HCT116 (cell line): Measurements from ENCODE around the gene HMCN2. TPM values are rescaled to one million over a fixed set of nuclear protein-coding genes. Genes with fewer than 3 reads are reported as not detected.

ENCODE experiments used
- ATAC-seq: fragments of 200-7000 bp; cut with Tn5 transposase; 2 replicates; pipeline ENCODE4 v1.9.1; 2020; ENCODE audit warnings: mild to moderate bottlenecking, moderate library complexity
- BruUV-seq: library from RNA; stranded (reverse); fragments of 400-500 nt; replicated peaks from 2 replicates; lab custom pipeline; 2021; lab: Mats Ljungman, UMichigan
- CTCF ChIA-PET: fragments of 300-600 bp; sonication (Branson Sonifier 250); formaldehyde crosslinking; loops from one replicate; lab custom pipeline; 2021; ENCODE audit warnings: antibody characterized with exemption; lab: Charles Lee
- POLR2A ChIA-PET: fragments of 300-600, 350-600 bp; sonication (Branson Sonifier 250); formaldehyde crosslinking; loops from one replicate; lab custom pipeline; 2021; ENCODE audit warnings: antibody characterized with exemption; lab: Charles Lee
- RAD21 ChIA-PET, 2 experiments: fragments of 300-600 bp; sonication (Branson Sonifier 250); formaldehyde crosslinking; loops; one replicate each; lab custom pipeline; 2023; ENCODE audit warnings: low total read pairs in 2 of 2; ENCODE audit not compliant: uncharacterized antibody in 2 of 2, unreplicated experiment in 2 of 2, low non-redundant PET in 1 of 2; lab: Charles Lee
- DNase-seq: peaks from one replicate; pipeline ENCODE4 v3.0.0-alpha.2; 2010; ENCODE audit warnings: low read depth, low spot score
- H2AFZ ChIP-seq: fragments of 200-600 bp; shearing (Covaris generic), sonication (generic); 2 replicates; pipeline ENCODE4 v1.6.1; 2017; ENCODE audit warnings: low read depth, mixed run types, mixed read lengths, antibody characterized with exemption, low read length; ENCODE audit not compliant: poor library complexity, severe bottlenecking
- H3K27ac ChIP-seq: 2 replicates; pipeline ENCODE4 v1.5.1; 2012; ENCODE audit warnings: low read depth, low read length
- H3K27me3 ChIP-seq: fragments of 200-600 bp; sonication (generic); 2 replicates; pipeline ENCODE4 v1.6.1; 2016; ENCODE audit warnings: mixed run types, low read length, mixed read lengths; ENCODE audit not compliant: insufficient read depth
- H3K36me3 ChIP-seq, 2 experiments: fragments of 200-500 bp in 1 of 2; fragments of 200-600 bp in 1 of 2; sonication (Bioruptor generic) in 1 of 2; sonication (generic) in 1 of 2; 2 replicates each; pipeline versions ENCODE4 v1.5.1 to v1.6.1; 2014 to 2016; ENCODE audit warnings: low read length in 2 of 2, inconsistent platforms in 1 of 2, mixed read lengths in 1 of 2, mixed run types in 1 of 2; ENCODE audit not compliant: insufficient read depth in 2 of 2, control insufficient read depth in 1 of 2
- H3K4me1 ChIP-seq, 2 experiments: fragments of 200-600 bp in 1 of 2; sonication (generic) in 1 of 2; 2 replicates each; pipeline versions ENCODE4 v1.5.1 to v1.6.1; 2012 to 2017; ENCODE audit warnings: low read length in 2 of 2, inconsistent platforms in 1 of 2, mild to moderate bottlenecking in 1 of 2, mixed read lengths in 1 of 2, mixed run types in 1 of 2, moderate library complexity in 1 of 2; ENCODE audit not compliant: insufficient read depth in 2 of 2, control insufficient read depth in 1 of 2
- H3K4me2 ChIP-seq: fragments of 200-600 bp; sonication (generic); 2 replicates; pipeline ENCODE4 v1.6.1; 2017; ENCODE audit warnings: mixed run types, low read length, mixed read lengths
- H3K4me3 ChIP-seq, 2 experiments: fragments of 200-600 bp in 1 of 2; sonication (generic) in 1 of 2; replicated peaks in 1 of 2; 2 replicates each; pipeline ENCODE4 v1.5.1; 2011 to 2016; ENCODE audit warnings: low read length in 2 of 2, control low read depth in 1 of 2, low read depth in 1 of 2, mild to moderate bottlenecking in 1 of 2, mixed read lengths in 1 of 2, mixed run types in 1 of 2
- H3K79me2 ChIP-seq: fragments of 200-600 bp; sonication (generic); 2 replicates; pipeline ENCODE4 v1.6.1; 2017; ENCODE audit warnings: mild to moderate bottlenecking, mixed run types, low read length, moderate library complexity, mixed read lengths; ENCODE audit not compliant: insufficient read depth
- H3K9ac ChIP-seq: fragments of 200-600 bp; sonication (generic); 2 replicates; pipeline ENCODE4 v1.6.1; 2016; ENCODE audit warnings: low read length, mixed read lengths
- H3K9me2 ChIP-seq: fragments of 200-600 bp; sonication (generic), shearing (Covaris generic); 2 replicates; pipeline ENCODE4 v1.6.1; 2017; ENCODE audit warnings: mixed run types, mild to moderate bottlenecking, moderate library complexity; ENCODE audit not compliant: insufficient read depth
- H3K9me3 ChIP-seq, 2 experiments: fragments of 200-500 bp in 1 of 2; fragments of 200-600 bp in 1 of 2; sonication (Bioruptor generic) in 1 of 2; sonication (generic) in 1 of 2; 2 replicates each; pipeline ENCODE4 v1.6.1; 2014 to 2017; ENCODE audit warnings: low read length in 2 of 2, mixed read lengths in 2 of 2, inconsistent platforms in 1 of 2, low read depth in 1 of 2, mild to moderate bottlenecking in 1 of 2, mixed run types in 1 of 2, moderate library complexity in 1 of 2; ENCODE audit not compliant: control insufficient read depth in 1 of 2, insufficient read depth in 1 of 2
- H4K20me1 ChIP-seq: fragments of 200-600 bp; sonication (generic), shearing (Covaris generic); 2 replicates; pipeline ENCODE4 v1.6.1; 2017; ENCODE audit warnings: mixed run types, mild to moderate bottlenecking, moderate library complexity; ENCODE audit not compliant: insufficient read depth
- ATF3 ChIP-seq: IDR thresholded peaks from 2 replicates; pipeline ENCODE4 v1.6.1; 2012
- CBX3 ChIP-seq: IDR thresholded peaks from 2 replicates; pipeline ENCODE4 v1.6.1; 2012; ENCODE audit warnings: low read depth
- EGR1 ChIP-seq: IDR thresholded peaks from 2 replicates; pipeline ENCODE4 v1.6.1; 2012; ENCODE audit warnings: low read depth
- ELF1 ChIP-seq: IDR thresholded peaks from 2 replicates; pipeline ENCODE4 v1.6.1; 2012; ENCODE audit warnings: low read depth, borderline replicate concordance
- EZH2 ChIP-seq: fragments of 200-600 bp; sonication (generic); IDR thresholded peaks from 2 replicates; pipeline ENCODE4 v1.6.1; 2017; ENCODE audit warnings: antibody characterized with exemption, mixed run types
- FOSL1 ChIP-seq: IDR thresholded peaks from 2 replicates; pipeline ENCODE4 v1.6.1; 2012; ENCODE audit warnings: low read depth
- JUND ChIP-seq: IDR thresholded peaks from 2 replicates; pipeline ENCODE4 v1.6.1; 2012
- POLR2A ChIP-seq: IDR thresholded peaks from 2 replicates; pipeline ENCODE4 v1.7.0; 2011; ENCODE audit warnings: borderline replicate concordance; ENCODE audit not compliant: insufficient read depth, insufficient read length; ENCODE audit errors: extremely low read depth
- POLR2AphosphoS5 ChIP-seq: IDR thresholded peaks from 2 replicates; pipeline ENCODE4 v1.6.1; 2011; ENCODE audit warnings: mild to moderate bottlenecking, low read depth, low read length, moderate library complexity
- RAD21 ChIP-seq: IDR thresholded peaks from 2 replicates; pipeline ENCODE4 v1.6.1; 2012; ENCODE audit warnings: low read depth, mild to moderate bottlenecking
- REST ChIP-seq: IDR thresholded peaks from 2 replicates; pipeline ENCODE4 v1.6.1; 2012; ENCODE audit warnings: low read depth
- SIN3A ChIP-seq: IDR thresholded peaks from 2 replicates; pipeline ENCODE4 v1.6.1; 2012; ENCODE audit warnings: low read depth
- SRF ChIP-seq: IDR thresholded peaks from 2 replicates; pipeline ENCODE4 v1.6.1; 2012; ENCODE audit warnings: low read depth
- TCF7L2 ChIP-seq: IDR thresholded peaks from 2 replicates; pipeline ENCODE4 v1.7.0; 2011; ENCODE audit warnings: borderline replicate concordance, inconsistent platforms; ENCODE audit not compliant: insufficient read depth, insufficient read length; ENCODE audit errors: extremely low read depth
- ZBTB33 ChIP-seq: IDR thresholded peaks from 2 replicates; pipeline ENCODE4 v1.6.1; 2011; ENCODE audit warnings: mild to moderate bottlenecking, low read length, moderate library complexity; ENCODE audit not compliant: insufficient replicate concordance; ENCODE audit errors: extremely low read depth
- ZFX ChIP-seq: fragments of 450-650 bp; IDR thresholded peaks from 2 replicates; pipeline ENCODE4 v1.6.1; 2017
- ZNF274 ChIP-seq: fragments of 200-500 bp; sonication (Bioruptor generic); IDR thresholded peaks from 2 replicates; pipeline ENCODE4 v1.6.1; 2014; ENCODE audit warnings: mild to moderate bottlenecking, low read depth, low read length, inconsistent platforms
- intact Hi-C: fragments of 100-400 bp; cut with micrococcal nuclease; formaldehyde crosslinking; loops from 2 replicates; pipeline ENCODE4 v1.10.0; 2022
- total RNA-seq: library from RNA; stranded (reverse); gene quantifications from one replicate; pipeline ENCODE4 v1.2.1, GENCODE V29; 2021; ENCODE audit not compliant: unreplicated experiment
- TF ChIP-seq, protein P1 (sequence below): IDR thresholded peaks from 2 replicates; pipeline ENCODE4 v1.6.1; 2012
- TF ChIP-seq, protein P2 (sequence below), 3 experiments: fragments of 200-600 bp in 1 of 3; sonication (generic) in 1 of 3; IDR thresholded peaks in 2 of 3; conservative IDR thresholded peaks in 1 of 3; 2 replicates each; pipeline ENCODE4 v1.5.1; 2012 to 2017; ENCODE audit warnings: low read depth in 2 of 3, low read length in 2 of 3, antibody characterized with exemption in 1 of 3, borderline replicate concordance in 1 of 3, control low read depth in 1 of 3, mild to moderate bottlenecking in 1 of 3, mixed read lengths in 1 of 3, mixed run types in 1 of 3, moderate library complexity in 1 of 3; ENCODE audit not compliant: insufficient read depth in 1 of 3

HMCN2 gene
- total RNA-seq, 1 experiment from 2014 or later, result 0.22 TPM

- Histone ChIP-seq H3K36me3 (no peaks in the 10 kb centered on the region), H3K4me1 (no peaks in the 10 kb centered on the region), H3K4me2 (no peak overlapping the region), H3K9ac (no peak overlapping the region), H2AFZ (no peak overlapping the region), H3K9me2 (no peaks in the 10 kb centered on the region), H3K4me3 (no peak overlapping the region), H4K20me1 (no peaks in the 10 kb centered on the region), H3K27me3 (peaks cover 8% of the 10 kb centered on the region; the same call in 1 of the 2 replicates), H3K9me3 (peaks cover 0 to 4% of the 10 kb centered on the region in 2 experiments; a peak in 1 of 4 replicates), H3K79me2 (no peaks in the 10 kb centered on the region), H3K27ac (no peak overlapping the region)
- DNase-seq (no peak), ATAC-seq (peak; percentile 47; the same call in 1 of the 2 replicates)
- ChIA-PET CTCF (interaction anchor here (1.5 kb wide), 1 partner anchor 20 kb away, joined by 4 read pairs; no protein-coding TSS in a partner anchor), RAD21 (no interaction called here), POLR2A (no interaction called here)
- intact Hi-C loops, result no loop called here
- BruUV-seq, result no TSS peak
- TF ChIP-seq FOSL1, result no peak
- TF ChIP-seq EGR1, result no peak
- no peak for TF ChIP-seq CBX3
- no peak for TF ChIP-seq JUND
- no peak for TF ChIP-seq REST
- TF ChIP-seq ELF1, result no peak
- TF ChIP-seq, protein P1, sequence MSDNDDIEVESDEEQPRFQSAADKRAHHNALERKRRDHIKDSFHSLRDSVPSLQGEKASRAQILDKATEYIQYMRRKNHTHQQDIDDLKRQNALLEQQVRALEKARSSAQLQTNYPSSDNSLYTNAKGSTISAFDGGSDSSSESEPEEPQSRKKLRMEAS, result no peak
- TF ChIP-seq EZH2, result no peak
- TF ChIP-seq SRF, result no peak
- no peak for TF ChIP-seq ZNF274
- no peak for TF ChIP-seq SIN3A
- no peak for TF ChIP-seq RAD21
- no peak for TF ChIP-seq TCF7L2
- no peak for TF ChIP-seq POLR2A
- TF ChIP-seq, protein P2, sequence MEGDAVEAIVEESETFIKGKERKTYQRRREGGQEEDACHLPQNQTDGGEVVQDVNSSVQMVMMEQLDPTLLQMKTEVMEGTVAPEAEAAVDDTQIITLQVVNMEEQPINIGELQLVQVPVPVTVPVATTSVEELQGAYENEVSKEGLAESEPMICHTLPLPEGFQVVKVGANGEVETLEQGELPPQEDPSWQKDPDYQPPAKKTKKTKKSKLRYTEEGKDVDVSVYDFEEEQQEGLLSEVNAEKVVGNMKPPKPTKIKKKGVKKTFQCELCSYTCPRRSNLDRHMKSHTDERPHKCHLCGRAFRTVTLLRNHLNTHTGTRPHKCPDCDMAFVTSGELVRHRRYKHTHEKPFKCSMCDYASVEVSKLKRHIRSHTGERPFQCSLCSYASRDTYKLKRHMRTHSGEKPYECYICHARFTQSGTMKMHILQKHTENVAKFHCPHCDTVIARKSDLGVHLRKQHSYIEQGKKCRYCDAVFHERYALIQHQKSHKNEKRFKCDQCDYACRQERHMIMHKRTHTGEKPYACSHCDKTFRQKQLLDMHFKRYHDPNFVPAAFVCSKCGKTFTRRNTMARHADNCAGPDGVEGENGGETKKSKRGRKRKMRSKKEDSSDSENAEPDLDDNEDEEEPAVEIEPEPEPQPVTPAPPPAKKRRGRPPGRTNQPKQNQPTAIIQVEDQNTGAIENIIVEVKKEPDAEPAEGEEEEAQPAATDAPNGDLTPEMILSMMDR (IDR thresholded peaks at IDR 0.05 in 2 of 3, conservative IDR thresholded peaks at IDR 0.05 in 1 of 3; ENCODE audit: borderline replicate concordance in 1 of 3, insufficient read depth in 1 of 3, low read depth in 2 of 3, low read length in 2 of 3), result no peak
- TF ChIP-seq ZBTB33, result no peak
- no peak for TF ChIP-seq ZFX
- TF ChIP-seq POLR2AphosphoS5, result no peak
- no peak for TF ChIP-seq ATF3
Measured at GRCh38 chr9:130306823-130307666, 41.5 kb downstream of the HMCN2 start.
